ENCODE measurements around the gene SCN1A.

SCN1A gene

GRCh38 chr2:165969227-165969626, 158.6 kb downstream of the SCN1A start:
- DNase-seq = peak in 1 of 3 experiments; percentile 0

GRCh38 chr2:165967746-165968145, 160.1 kb downstream of the SCN1A start:
- DNase-seq = no peak

GRCh38 chr2:165961818-165962217, 166.0 kb downstream of the SCN1A start:
- no peak for DNase-seq

GRCh38 chr2:165959371-165959770, 168.4 kb downstream of the SCN1A start:
- DNase-seq = no peak

GRCh38 chr2:165958313-165958960, 169.4 kb downstream of the SCN1A start:
- DNase-seq = no peak

GRCh38 chr2:165957030-165957675, 170.7 kb downstream of the SCN1A start:
- DNase-seq = no peak

GRCh38 chr2:165953655-165954606, 173.9 kb downstream of the SCN1A start, which contains the start of gene TTC21B:
Gene TTC21B (minus strand): TSS chr2:165953776. CDS start chr2:165953705, 71 bp downstream.
- DNase-seq = peak; percentile 84 to 98 (median 91)

GRCh38 chr2:165953306-165953654, 174.5 kb downstream of the SCN1A start:
- peak in 2 of 3 experiments; percentile 80 for DNase-seq

GRCh38 chr2:165952741-165953211, 175.0 kb downstream of the SCN1A start:
- peak in 2 of 3 experiments; percentile 11 to 37 for DNase-seq

GRCh38 chr2:165952085-165952484, 175.7 kb downstream of the SCN1A start:
- DNase-seq = no peak

GRCh38 chr2:165950438-165950837, 177.4 kb downstream of the SCN1A start:
- no peak for DNase-seq

GRCh38 chr2:165941827-165942226, 186.0 kb downstream of the SCN1A start:
- no peak for DNase-seq

GRCh38 chr2:165938237-165938636, 189.6 kb downstream of the SCN1A start:
- no peak for DNase-seq
